ENCODE measurements around the gene VTI1A.

DNA sequence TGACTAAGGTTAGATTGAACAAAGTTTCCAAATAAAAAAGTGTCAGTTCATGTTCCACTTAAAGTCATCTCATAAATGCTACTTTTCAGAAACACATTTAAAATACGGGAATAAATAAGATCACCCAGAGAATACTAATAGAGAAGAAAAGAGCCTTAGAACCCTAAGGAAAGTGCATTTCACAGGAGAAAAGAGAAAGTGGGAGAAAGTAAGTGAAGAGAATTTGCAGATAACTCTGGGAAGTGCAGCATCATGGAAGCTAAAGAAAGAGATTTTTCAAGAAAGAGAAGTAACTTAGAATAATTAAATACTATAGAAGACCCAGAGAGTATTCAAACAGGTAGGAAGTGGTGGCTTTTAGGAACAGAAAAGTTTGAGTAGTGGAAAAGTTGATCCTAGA, 132.6 kb downstream of the VTI1A start:
- TF ChIP-seq, protein P1, sequence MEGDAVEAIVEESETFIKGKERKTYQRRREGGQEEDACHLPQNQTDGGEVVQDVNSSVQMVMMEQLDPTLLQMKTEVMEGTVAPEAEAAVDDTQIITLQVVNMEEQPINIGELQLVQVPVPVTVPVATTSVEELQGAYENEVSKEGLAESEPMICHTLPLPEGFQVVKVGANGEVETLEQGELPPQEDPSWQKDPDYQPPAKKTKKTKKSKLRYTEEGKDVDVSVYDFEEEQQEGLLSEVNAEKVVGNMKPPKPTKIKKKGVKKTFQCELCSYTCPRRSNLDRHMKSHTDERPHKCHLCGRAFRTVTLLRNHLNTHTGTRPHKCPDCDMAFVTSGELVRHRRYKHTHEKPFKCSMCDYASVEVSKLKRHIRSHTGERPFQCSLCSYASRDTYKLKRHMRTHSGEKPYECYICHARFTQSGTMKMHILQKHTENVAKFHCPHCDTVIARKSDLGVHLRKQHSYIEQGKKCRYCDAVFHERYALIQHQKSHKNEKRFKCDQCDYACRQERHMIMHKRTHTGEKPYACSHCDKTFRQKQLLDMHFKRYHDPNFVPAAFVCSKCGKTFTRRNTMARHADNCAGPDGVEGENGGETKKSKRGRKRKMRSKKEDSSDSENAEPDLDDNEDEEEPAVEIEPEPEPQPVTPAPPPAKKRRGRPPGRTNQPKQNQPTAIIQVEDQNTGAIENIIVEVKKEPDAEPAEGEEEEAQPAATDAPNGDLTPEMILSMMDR (IDR thresholded peaks at IDR 0.05) = no peak
- TF ChIP-seq POLR2A (IDR thresholded peaks at IDR 0.05) (no peak), POLR2AphosphoS5 (IDR thresholded peaks at IDR 0.05) (no peak)
